ENCODE results near the gene ERVV-1.
"Not testable (repeated sequence)": the region's sequence is repeated elsewhere in the genome, so short reads cannot be mapped to it uniquely, and the experiment has no call there.

The ERVV-1 gene

GRCh38 chr19:53019684-53020083 is 6.0 kb downstream of the ERVV-1 start:
- no peak for DNase-seq (ENCODE audit: low read depth)

GRCh38 chr19:53028306-53028705 is 14.6 kb downstream of the ERVV-1 start:
- not testable (repeated sequence) for DNase-seq (ENCODE audit: low read depth)

GRCh38 chr19:53034054-53034453 is 20.3 kb downstream of the ERVV-1 start:
- DNase-seq (ENCODE audit: low read depth), result no peak

- DNase-seq (ENCODE audit: low read depth), result no peak
Measured at GRCh38 chr19:53034948-53035675, 21.4 kb downstream of the ERVV-1 start.

GRCh38 chr19:53037101-53038097 is 23.7 kb downstream of the ERVV-1 start:
- no peak for DNase-seq (ENCODE audit: low read depth)

GRCh38 chr19:53041366-53041765 is 27.6 kb downstream of the ERVV-1 start:
- no peak for DNase-seq (ENCODE audit: low read depth)

GRCh38 chr19:53045536-53045935 is 31.8 kb downstream of the ERVV-1 start:
- DNase-seq (ENCODE audit: low read depth), result no peak

GRCh38 chr19:53047379-53047778 is 33.7 kb downstream of the ERVV-1 start:
- no peak for DNase-seq (ENCODE audit: low read depth)

- no peak for DNase-seq (ENCODE audit: low read depth)
Measured at GRCh38 chr19:53055117-53055516, 41.4 kb downstream of the ERVV-1 start.

- DNase-seq (ENCODE audit: low read depth), result no peak
Measured at GRCh38 chr19:53057904-53058580, 44.3 kb downstream of the ERVV-1 start.
